GM23338 (cell line): ENCODE measurements around the gene PUS3. TPM values are rescaled to one million over a fixed set of nuclear protein-coding genes. Genes with fewer than 3 reads are reported as not detected.

Experiments
- ATAC-seq: fragments of 200-7000 bp; cut with Tn5 transposase; 3 replicates; pipeline ENCODE4 v1.9.1; 2020
- DNase-seq: peaks from one replicate; pipeline ENCODE4 v3.0.0-alpha.2; 2015; ENCODE audit warnings: low spot score
- H2AFZ ChIP-seq: fragments of 200-600 bp; sonication (generic); 2 replicates; pipeline ENCODE4 v1.8.0; 2016; ENCODE audit warnings: antibody characterized with exemption, mild to moderate bottlenecking, moderate library complexity
- H3F3A ChIP-seq: fragments of 200-600 bp; sonication (generic); replicated peaks from 2 replicates; pipeline ENCODE4 v1.8.0; 2017; ENCODE audit warnings: antibody characterized with exemption, mixed run types, low read depth
- H3K27ac ChIP-seq: fragments of 200-600 bp; sonication (generic); 2 replicates; pipeline ENCODE4 v1.6.1; 2016; ENCODE audit warnings: low read depth
- H3K27me3 ChIP-seq: fragments of 200-600 bp; sonication (generic); 2 replicates; pipeline ENCODE4 v1.8.0; 2016; ENCODE audit warnings: mild to moderate bottlenecking, mixed run types, moderate library complexity; ENCODE audit not compliant: insufficient read depth
- H3K36me3 ChIP-seq: fragments of 200-600 bp; sonication (generic); 2 replicates; pipeline ENCODE4 v1.8.0; 2016; ENCODE audit warnings: mild to moderate bottlenecking; ENCODE audit not compliant: insufficient read depth
- H3K4me1 ChIP-seq: fragments of 200-600 bp; sonication (generic); 2 replicates; pipeline ENCODE4 v1.8.0; 2016; ENCODE audit warnings: mild to moderate bottlenecking, moderate library complexity; ENCODE audit not compliant: insufficient read depth
- H3K4me2 ChIP-seq: fragments of 200-600 bp; sonication (generic); 2 replicates; pipeline ENCODE4 v1.7.1; 2017; ENCODE audit warnings: mixed run types
- H3K4me3 ChIP-seq: fragments of 200-600 bp; sonication (generic); 2 replicates; pipeline ENCODE4 v1.6.1; 2016; ENCODE audit warnings: mixed run types
- H3K79me2 ChIP-seq: fragments of 200-600 bp; sonication (generic); replicated peaks from 2 replicates; pipeline ENCODE4 v1.8.0; 2017; ENCODE audit warnings: mild to moderate bottlenecking; ENCODE audit not compliant: insufficient read depth
- H3K9me2 ChIP-seq: fragments of 200-600 bp; sonication (generic); 2 replicates; pipeline ENCODE4 v1.8.0; 2017; ENCODE audit not compliant: insufficient read depth
- H4K20me1 ChIP-seq: fragments of 200-600 bp; sonication (generic); replicated peaks from 2 replicates; pipeline ENCODE4 v1.8.0; 2017; ENCODE audit warnings: mild to moderate bottlenecking; ENCODE audit not compliant: insufficient read depth
- H3K27ac Mint-ChIP-seq: 2 replicates; pipeline ENCODE4 v1.8.0; 2020; ENCODE audit warnings: inconsistent platforms, mild to moderate bottlenecking, moderate library complexity, mixed read lengths
- H3K27me3 Mint-ChIP-seq: 3 replicates; pipeline ENCODE4 v1.8.0; 2022; ENCODE audit warnings: low read depth, mild to moderate bottlenecking, moderate library complexity, mixed read lengths, inconsistent platforms; ENCODE audit not compliant: insufficient read depth, poor library complexity
- H3K36me3 Mint-ChIP-seq: 3 replicates; pipeline ENCODE4 v1.8.0; 2021; ENCODE audit warnings: low read depth, mild to moderate bottlenecking, inconsistent platforms, moderate library complexity, mixed read lengths
- H3K4me1 Mint-ChIP-seq: 3 replicates; pipeline ENCODE4 v1.8.0; 2020; ENCODE audit warnings: mild to moderate bottlenecking, inconsistent platforms, mixed read lengths
- H3K4me3 Mint-ChIP-seq: 3 replicates; pipeline ENCODE4 v1.8.0; 2021; ENCODE audit warnings: moderate library complexity, mild to moderate bottlenecking, inconsistent platforms, mixed read lengths
- H3K9me3 Mint-ChIP-seq: 3 replicates; pipeline ENCODE4 v1.8.0; 2020; ENCODE audit warnings: moderate library complexity, mild to moderate bottlenecking, inconsistent platforms, mixed read lengths
- CREB1 ChIP-seq: fragments of 250-450 bp; sonication (Bioruptor Pico); IDR thresholded peaks from 2 replicates; pipeline ENCODE4 v1.5.0; 2020; ENCODE audit warnings: low read depth, mild to moderate bottlenecking, moderate library complexity
- CTCF ChIP-seq, 2 experiments: fragments of 200-600 bp in 1 of 2; sonication (generic) in 1 of 2; conservative IDR thresholded peaks; 2 replicates each; pipeline versions ENCODE4 v1.5.1 to v1.6.1; 2016 to 2017; ENCODE audit warnings: antibody characterized with exemption in 2 of 2, low read depth in 2 of 2, mild to moderate bottlenecking in 2 of 2, moderate library complexity in 1 of 2
- ETS1 ChIP-seq: IDR thresholded peaks from 2 replicates; pipeline ENCODE4 v1.6.1; 2016; ENCODE audit warnings: antibody characterized with exemption
- EZH2phosphoT487 ChIP-seq: fragments of 200-600 bp; sonication (generic); IDR thresholded peaks from one replicate; pipeline ENCODE4 v1.8.1; 2018; ENCODE audit warnings: antibody characterized with exemption; ENCODE audit not compliant: unreplicated experiment
- JUNB ChIP-seq: IDR thresholded peaks from one replicate; pipeline ENCODE4 v1.6.1; 2016; ENCODE audit warnings: antibody characterized with exemption; ENCODE audit not compliant: unreplicated experiment
- NANOG ChIP-seq: IDR thresholded peaks from 2 replicates; pipeline ENCODE4 v1.6.1; 2016; ENCODE audit warnings: antibody characterized with exemption, borderline replicate concordance
- POLR2AphosphoS5 ChIP-seq: IDR thresholded peaks from 2 replicates; pipeline ENCODE4 v1.6.1; 2016; ENCODE audit warnings: antibody characterized with exemption, low read depth
- STAT1 ChIP-seq: IDR thresholded peaks from one replicate; pipeline ENCODE4 v1.6.1; 2016; ENCODE audit warnings: antibody characterized with exemption; ENCODE audit not compliant: unreplicated experiment
- ZNF114 ChIP-seq: fragments of 250-450 bp; sonication (Bioruptor Pico); IDR thresholded peaks from 2 replicates; pipeline ENCODE4 v1.5.0; 2020; ENCODE audit warnings: mild to moderate bottlenecking, moderate library complexity
- ZNF462 ChIP-seq: fragments of 250-450 bp; sonication (Bioruptor Pico); IDR thresholded peaks from 2 replicates; pipeline ENCODE4 v1.5.0; 2020; ENCODE audit warnings: mild to moderate bottlenecking, moderate library complexity
- polyA plus RNA-seq: library from polyadenylated mRNA; unstranded; fragments of >200 nt; fragmentation: Nextera tagmentation; extraction: Ambion mirVana; gene quantifications from 2 replicates; pipeline ENCODE4 v1.2.1, GENCODE V29; 2016
- total RNA-seq: library from RNA; depleted of rRNA; stranded (reverse); fragments of >200 nt; shearing (Covaris generic); gene quantifications from 2 replicates; pipeline ENCODE4 v1.2.3, GENCODE V29; 2014

PUS3 gene
- total and polyA plus RNA-seq, 2 experiments from 2014 or later, result 15.8 to 24.1 TPM

- TF ChIP-seq ZNF114 (CRISPR knock-in tag), result no peak
- TF ChIP-seq ETS1, result no peak
- TF ChIP-seq CREB1 (CRISPR knock-in tag), result no peak
- no peak for TF ChIP-seq CTCF (conservative IDR thresholded peaks at IDR 0.05; ENCODE audit: low read depth in 2 of 2)
Observed at GRCh38 chr11:125934473-125934872, 31.5 kb upstream of the PUS3 start (continued).

GRCh38 chr11:125933030-125933813 is 30.2 kb upstream of the PUS3 start:
- no peaks in the 10 kb centered on the region for H3K36me3 ChIP-seq
- H3F3A ChIP-seq, result no peaks in the 10 kb centered on the region
- H3K9me2 ChIP-seq, result no peaks in the 10 kb centered on the region
- no peak overlapping the region; the same call in 1 of the 2 replicates for H2AFZ ChIP-seq
- peaks cover 10% of the 10 kb centered on the region for H3K4me1 ChIP-seq
- H3K27ac ChIP-seq, result no peak overlapping the region
- H3K27ac Mint-ChIP-seq, result peak overlapping the region; percentile 70
- peak; percentile 59 for DNase-seq
- no peak for TF ChIP-seq ETS1
- TF ChIP-seq NANOG, result no peak
- TF ChIP-seq ZNF462 (CRISPR knock-in tag), result no peak
- no peak for TF ChIP-seq JUNB
- TF ChIP-seq EZH2phosphoT487, result no peak
- TF ChIP-seq POLR2AphosphoS5, result no peak
- TF ChIP-seq CTCF (conservative IDR thresholded peaks at IDR 0.05; ENCODE audit: low read depth in 2 of 2), result no peak
- TF ChIP-seq STAT1, result no peak
- TF ChIP-seq CREB1 (CRISPR knock-in tag), result no peak
- H3K27me3 Mint-ChIP-seq, result peaks cover 3% of the 10 kb centered on the region
- no peaks in the 10 kb centered on the region for H3K9me3 Mint-ChIP-seq
- no peaks in the 10 kb centered on the region for H3K79me2 ChIP-seq
- peak overlapping the region; percentile 68 for H3K4me2 ChIP-seq
- H4K20me1 ChIP-seq, result no peaks in the 10 kb centered on the region
- peaks cover 33% of the 10 kb centered on the region for H3K4me1 Mint-ChIP-seq
- peak; percentile 75 for ATAC-seq
- peak overlapping the region; percentile 20; the same call in 2 of the 3 replicates for H3K4me3 Mint-ChIP-seq
- no peak overlapping the region for H3K4me3 ChIP-seq
- H3K36me3 Mint-ChIP-seq, result no peaks in the 10 kb centered on the region
- no peaks in the 10 kb centered on the region for H3K27me3 ChIP-seq
